ENCODE results near the gene SLC17A1.

DNA sequence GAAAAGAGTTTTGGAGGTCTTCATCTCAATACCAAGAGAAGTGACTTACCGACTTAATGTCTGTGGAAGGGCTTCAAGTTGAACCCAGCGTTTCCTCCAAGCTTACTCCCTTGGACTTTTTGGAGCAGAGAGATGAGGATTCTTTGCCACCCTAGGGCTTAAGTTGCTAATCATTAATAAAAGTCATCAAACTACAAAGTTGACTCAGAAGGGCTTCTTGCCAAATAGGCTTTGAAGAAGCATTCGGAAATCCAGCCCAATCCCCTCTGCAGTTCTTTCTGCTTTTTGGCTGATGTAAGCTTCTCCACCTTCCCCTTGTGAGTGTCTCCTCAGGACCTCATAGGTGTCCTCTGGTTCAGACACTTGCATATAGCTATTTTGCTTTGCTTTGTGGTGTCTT lies 42.3 kb upstream of the SLC17A1 start, which contains the start of gene SLC17A3:
- TF ChIP-seq CREM (IDR thresholded peaks at IDR 0.05): no peak
- no peak for TF ChIP-seq CREM (CRISPR knock-in tag; IDR thresholded peaks at IDR 0.05)
- TF ChIP-seq SIX1 (CRISPR knock-in tag; IDR thresholded peaks at IDR 0.05; ENCODE audit: borderline replicate concordance): no peak
- no peak for TF ChIP-seq KDM1A (CRISPR knock-in tag; IDR thresholded peaks at IDR 0.05)
- TF ChIP-seq ATF1 (CRISPR knock-in tag; IDR thresholded peaks at IDR 0.05): no peak
- no peak for TF ChIP-seq ZNF296 (CRISPR knock-in tag; conservative IDR thresholded peaks at IDR 0.05)
- TF ChIP-seq NFE2L2 (IDR thresholded peaks at IDR 0.05; ENCODE audit: low read length): no peak
- TF ChIP-seq ZNF282 (IDR thresholded peaks at IDR 0.05; ENCODE audit: partially characterized antibody): no peak
- TF ChIP-seq HES4 (CRISPR knock-in tag; IDR thresholded peaks at IDR 0.05; ENCODE audit: borderline replicate concordance): no peak
- no peak for TF ChIP-seq ZNF225 (CRISPR knock-in tag; IDR thresholded peaks at IDR 0.05)
- TF ChIP-seq RXRB (CRISPR knock-in tag; IDR thresholded peaks at IDR 0.05; ENCODE audit: borderline replicate concordance): no peak
- TF ChIP-seq, protein P1, sequence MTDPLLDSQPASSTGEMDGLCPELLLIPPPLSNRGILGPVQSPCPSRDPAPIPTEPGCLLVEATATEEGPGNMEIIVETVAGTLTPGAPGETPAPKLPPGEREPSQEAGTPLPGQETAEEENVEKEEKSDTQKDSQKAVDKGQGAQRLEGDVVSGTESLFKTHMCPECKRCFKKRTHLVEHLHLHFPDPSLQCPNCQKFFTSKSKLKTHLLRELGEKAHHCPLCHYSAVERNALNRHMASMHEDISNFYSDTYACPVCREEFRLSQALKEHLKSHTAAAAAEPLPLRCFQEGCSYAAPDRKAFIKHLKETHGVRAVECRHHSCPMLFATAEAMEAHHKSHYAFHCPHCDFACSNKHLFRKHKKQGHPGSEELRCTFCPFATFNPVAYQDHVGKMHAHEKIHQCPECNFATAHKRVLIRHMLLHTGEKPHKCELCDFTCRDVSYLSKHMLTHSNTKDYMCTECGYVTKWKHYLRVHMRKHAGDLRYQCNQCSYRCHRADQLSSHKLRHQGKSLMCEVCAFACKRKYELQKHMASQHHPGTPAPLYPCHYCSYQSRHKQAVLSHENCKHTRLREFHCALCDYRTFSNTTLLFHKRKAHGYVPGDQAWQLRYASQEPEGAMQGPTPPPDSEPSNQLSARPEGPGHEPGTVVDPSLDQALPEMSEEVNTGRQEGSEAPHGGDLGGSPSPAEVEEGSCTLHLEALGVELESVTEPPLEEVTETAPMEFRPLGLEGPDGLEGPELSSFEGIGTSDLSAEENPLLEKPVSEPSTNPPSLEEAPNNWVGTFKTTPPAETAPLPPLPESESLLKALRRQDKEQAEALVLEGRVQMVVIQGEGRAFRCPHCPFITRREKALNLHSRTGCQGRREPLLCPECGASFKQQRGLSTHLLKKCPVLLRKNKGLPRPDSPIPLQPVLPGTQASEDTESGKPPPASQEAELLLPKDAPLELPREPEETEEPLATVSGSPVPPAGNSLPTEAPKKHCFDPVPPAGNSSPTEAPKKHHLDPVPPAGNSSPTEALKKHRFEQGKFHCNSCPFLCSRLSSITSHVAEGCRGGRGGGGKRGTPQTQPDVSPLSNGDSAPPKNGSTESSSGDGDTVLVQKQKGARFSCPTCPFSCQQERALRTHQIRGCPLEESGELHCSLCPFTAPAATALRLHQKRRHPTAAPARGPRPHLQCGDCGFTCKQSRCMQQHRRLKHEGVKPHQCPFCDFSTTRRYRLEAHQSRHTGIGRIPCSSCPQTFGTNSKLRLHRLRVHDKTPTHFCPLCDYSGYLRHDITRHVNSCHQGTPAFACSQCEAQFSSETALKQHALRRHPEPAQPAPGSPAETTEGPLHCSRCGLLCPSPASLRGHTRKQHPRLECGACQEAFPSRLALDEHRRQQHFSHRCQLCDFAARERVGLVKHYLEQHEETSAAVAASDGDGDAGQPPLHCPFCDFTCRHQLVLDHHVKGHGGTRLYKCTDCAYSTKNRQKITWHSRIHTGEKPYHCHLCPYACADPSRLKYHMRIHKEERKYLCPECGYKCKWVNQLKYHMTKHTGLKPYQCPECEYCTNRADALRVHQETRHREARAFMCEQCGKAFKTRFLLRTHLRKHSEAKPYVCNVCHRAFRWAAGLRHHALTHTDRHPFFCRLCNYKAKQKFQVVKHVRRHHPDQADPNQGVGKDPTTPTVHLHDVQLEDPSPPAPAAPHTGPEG (CRISPR knock-in tag; IDR thresholded peaks at IDR 0.05): no peak

Data from HepG2 (cell line).